ENCODE data around the gene FGFR1OP2.

GRCh38 chr12:26954027-26954426 is 15.8 kb downstream of the FGFR1OP2 start:
- TF ChIP-seq EZH2 (IDR thresholded peaks at IDR 0.05; ENCODE audit: low read depth) (no peak), CTCF (conservative IDR thresholded peaks at IDR 0.05) (no peak)

All from PC-9 (cell line).